ENCODE measurements around the gene RIMBP2.
A peak's percentile ranks its signal among the peaks of the same experiment; 100 is the strongest.

RIMBP2 gene

DNA sequence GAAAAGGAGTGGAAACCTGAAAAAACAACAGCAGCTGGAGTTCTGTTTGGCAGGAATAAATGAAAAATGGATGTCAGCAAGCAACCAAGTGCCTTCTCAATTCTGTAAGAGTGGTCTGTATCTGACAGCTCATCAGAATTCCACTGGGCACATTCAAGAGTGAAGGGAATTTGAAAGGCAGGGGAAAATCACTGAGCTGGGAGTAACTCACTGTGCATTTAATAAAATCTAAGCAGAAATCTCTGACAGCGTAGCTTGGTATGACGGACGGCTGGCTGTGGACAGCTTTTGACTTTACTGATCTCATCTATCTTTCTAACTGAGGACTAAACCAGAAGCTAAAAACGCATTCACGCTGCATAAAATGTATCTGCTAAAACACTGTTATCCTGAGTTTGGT is 153.4 kb downstream of the RIMBP2 start:
- no peak for DNase-seq

DNA sequence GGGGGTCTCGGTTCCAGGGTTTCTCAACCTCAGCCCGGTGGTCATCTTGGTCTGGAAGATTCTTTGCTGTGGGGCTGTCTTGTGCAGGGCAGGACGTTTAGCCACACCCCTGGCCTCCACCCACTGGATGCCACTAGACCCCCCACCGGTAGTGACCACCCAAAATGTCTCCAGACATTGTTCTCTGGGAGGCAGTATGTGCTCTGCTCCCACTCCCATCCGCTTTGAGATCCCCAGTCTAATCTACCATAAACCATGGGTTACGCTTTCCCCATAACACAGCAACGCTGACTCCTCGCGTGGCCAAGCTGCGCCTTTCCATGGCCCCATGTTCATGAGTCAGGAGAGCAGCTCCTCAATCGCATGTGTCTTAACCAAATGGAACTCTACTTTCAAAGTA is 155.8 kb downstream of the RIMBP2 start:
- DNase-seq: no peak

- no peak for DNase-seq
Observed at GRCh38 chr12:130559806-130560205, 156.3 kb downstream of the RIMBP2 start.

- no peak for DNase-seq
Observed at GRCh38 chr12:130557886-130558765, 158.0 kb downstream of the RIMBP2 start.

- DNase-seq: no peak
Observed at GRCh38 chr12:130557201-130557600, 158.9 kb downstream of the RIMBP2 start.

DNA sequence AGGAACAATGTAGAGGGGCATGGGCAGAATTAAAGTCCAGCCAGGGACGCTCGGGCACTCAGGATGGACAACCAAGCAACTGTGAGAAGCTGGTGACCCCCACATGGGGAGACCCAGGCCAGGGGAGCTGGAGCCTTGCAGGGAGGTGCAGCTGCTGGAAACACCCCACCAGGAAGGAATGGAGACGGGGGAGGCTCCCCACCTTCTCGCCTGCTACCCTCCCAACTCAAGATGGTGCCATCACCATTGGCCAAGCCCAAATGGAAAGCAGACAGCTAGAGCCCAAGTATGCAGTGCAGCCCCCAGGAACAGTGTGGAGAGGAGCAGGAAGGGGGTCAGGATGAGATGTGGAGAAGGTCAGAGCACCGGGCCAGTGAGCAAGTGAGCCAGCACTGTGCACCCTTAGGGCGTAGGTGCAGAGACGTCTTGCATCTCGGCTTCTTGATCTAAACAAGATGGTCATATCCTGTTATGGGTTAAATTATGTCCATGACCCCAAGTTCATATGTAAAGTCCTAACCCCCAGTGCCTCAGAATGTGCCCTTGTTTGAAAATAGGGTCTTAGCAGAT is 159.5 kb downstream of the RIMBP2 start:
- no peak for DNase-seq

GRCh38 chr12:130555628-130556485 is 160.2 kb downstream of the RIMBP2 start:
- no peak for DNase-seq

DNA sequence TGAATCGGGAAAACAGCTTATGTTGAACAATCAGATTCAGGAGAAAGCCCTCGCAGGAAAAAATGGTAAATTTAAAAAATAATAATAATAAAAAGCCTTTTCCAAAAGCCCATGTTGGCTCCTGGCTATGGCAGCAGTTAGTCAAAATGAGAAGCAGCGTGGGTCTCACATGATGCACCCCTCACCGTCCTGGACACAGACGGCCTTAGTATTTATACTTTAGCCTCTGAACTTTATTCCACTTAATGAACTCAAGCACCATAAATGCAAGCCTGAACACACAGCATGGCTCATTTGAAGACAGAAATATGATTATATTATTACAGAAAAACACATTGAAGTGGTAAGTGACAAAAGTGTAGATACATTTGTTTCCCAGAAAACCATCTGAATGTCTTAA is 160.9 kb downstream of the RIMBP2 start:
- DNase-seq: no peak

- no peak for DNase-seq
Observed at GRCh38 chr12:130552483-130552996, 163.6 kb downstream of the RIMBP2 start.

GRCh38 chr12:130549361-130549760 is 166.7 kb downstream of the RIMBP2 start:
- DNase-seq: no peak

DNA sequence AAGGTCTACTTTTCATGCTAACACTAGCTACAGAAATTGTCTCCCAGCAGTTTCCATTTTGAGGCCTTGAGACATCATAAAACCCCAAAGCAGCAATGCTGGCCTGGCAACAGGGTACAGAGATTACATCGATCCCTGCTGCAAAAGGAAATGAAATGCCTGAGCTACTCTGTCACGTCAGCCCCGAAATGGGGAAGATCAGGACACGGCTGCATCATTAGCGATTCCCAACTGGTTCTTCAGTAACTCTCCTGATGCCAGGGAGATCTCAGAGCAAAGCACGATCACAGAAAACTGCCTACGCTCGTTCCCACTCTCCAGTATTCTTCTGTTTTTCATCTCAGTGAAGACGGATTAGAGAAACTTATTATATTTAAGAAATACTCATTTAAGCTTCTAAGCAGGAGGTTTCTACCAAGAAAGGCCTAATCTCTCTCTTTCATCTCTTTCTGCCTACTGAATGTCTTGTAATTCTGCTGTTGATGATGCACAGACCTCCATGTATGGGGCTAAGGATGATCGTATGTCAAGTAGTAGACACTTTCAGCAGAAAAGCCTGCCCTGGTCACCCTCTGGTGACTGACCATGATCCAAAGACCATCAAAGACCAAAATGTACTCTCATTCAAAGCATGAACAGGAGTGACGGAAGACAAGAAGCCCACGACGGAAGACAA is 168.5 kb downstream of the RIMBP2 start:
- no peak for DNase-seq

- no peak for DNase-seq
Observed at GRCh38 chr12:130546494-130546893, 169.6 kb downstream of the RIMBP2 start.

DNA sequence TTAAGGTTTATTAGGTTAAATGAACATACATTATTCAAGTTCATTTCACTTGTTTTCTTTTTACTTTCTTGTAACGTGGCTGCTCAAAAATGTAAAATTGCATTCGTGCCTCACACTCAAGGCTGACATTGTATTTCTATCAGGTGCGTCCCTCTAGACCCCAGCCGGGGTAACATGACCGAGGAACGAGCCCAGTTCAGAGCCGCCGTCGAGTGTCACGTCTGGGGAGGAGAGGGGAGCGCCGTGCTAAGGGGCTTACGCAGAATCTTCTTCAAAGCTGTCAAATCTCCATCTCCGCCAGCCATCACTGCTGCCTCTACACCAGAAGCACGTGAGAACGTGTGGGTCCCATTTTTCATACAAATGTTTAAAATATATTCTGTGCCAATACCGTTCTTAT is 170.6 kb downstream of the RIMBP2 start:
- no peak for DNase-seq

- no peak for DNase-seq
Observed at GRCh38 chr12:130540376-130540775, 175.7 kb downstream of the RIMBP2 start.

GRCh38 chr12:130538343-130539095 is 177.6 kb downstream of the RIMBP2 start:
- no peak for DNase-seq

- DNase-seq: no peak
Observed at GRCh38 chr12:130537655-130538054, 178.4 kb downstream of the RIMBP2 start.

GRCh38 chr12:130537051-130537450 is 179.0 kb downstream of the RIMBP2 start:
- no peak for DNase-seq

DNA sequence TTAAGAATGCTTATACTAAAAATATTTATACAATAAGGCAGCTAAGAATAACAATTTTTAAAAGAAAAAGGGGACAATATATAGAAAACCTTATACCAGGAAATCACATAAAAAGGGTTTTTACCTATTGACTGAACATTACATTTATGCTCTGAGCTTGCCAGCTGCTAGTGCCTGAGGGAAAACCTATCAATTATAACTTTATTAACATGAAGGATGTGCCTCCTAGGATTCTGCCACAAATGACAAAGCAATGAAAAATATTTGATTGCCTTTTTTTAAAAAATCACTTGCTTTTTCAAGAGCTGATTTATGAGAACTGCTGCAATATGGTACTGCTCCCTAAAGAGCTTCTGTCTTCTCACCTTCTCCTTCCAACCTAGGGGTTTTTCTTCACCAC is 185.7 kb downstream of the RIMBP2 start:
- no peak for DNase-seq

DNA sequence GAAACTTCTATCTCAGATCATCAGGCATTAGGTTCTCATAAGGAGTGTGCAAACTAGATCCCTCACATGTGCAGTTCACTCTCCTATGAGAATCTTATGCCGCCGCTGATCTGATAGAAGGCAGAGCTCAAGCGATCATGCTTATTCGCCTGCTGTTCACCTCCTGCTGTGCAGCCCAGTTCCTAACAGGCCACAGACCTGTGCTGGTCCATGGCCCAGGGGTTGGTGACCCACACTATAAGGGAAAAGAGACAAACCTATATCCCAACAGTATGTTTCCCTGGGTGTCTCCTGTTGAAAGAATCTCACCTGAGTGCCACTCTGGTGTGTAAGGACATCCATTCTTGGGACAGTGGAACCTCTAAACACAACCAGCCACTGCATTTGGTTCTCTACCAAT is 186.3 kb downstream of the RIMBP2 start:
- DNase-seq: no peak

DNA sequence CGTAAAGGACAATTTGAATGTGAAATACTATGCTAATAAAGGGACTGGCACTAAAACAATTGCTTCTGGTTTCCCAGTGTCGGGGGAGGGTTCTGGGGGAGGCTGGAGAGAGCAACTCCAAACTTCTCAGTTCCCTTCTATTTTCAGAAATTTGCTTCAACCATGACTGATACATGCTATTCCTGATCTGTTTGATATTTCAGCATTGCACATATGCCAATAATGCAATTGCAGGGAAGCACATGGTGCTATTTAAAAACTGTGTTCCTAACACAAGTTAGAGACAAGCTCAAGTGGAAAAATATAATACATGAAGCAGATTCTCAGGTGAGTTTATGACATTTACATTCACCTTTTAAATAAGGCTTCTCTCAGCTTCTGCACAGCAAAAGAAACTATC is 188.9 kb downstream of the RIMBP2 start:
- DNase-seq: no peak

- DNase-seq: peak; percentile 56
Observed at GRCh38 chr12:130526813-130527212, 189.3 kb downstream of the RIMBP2 start.
